Peyer's patch (tissue), 4 donors: ENCODE measurements around the gene SMG6.

ENCODE experiments used
- POLR2A ChIP-seq, 2 donors: fragments of 450-650 bp; IDR thresholded peaks; one replicate each; pipeline ENCODE4 v1.5.1; 2017; ENCODE audit warnings: antibody characterized with exemption in 2 of 2, mild to moderate bottlenecking in 2 of 2, moderate library complexity in 2 of 2
- TF ChIP-seq, protein P1 (sequence below), 6 experiments: fragments of 450-650 bp in 4 of 6; fragments of 200-600 bp in 2 of 6; sonication (generic) in 1 of 6; IDR thresholded peaks; one replicate each; pipeline ENCODE4 v1.5.1; 2017 to 2019; ENCODE audit warnings: antibody characterized with exemption in 6 of 6, mild to moderate bottlenecking in 3 of 6, moderate library complexity in 1 of 6

DNA sequence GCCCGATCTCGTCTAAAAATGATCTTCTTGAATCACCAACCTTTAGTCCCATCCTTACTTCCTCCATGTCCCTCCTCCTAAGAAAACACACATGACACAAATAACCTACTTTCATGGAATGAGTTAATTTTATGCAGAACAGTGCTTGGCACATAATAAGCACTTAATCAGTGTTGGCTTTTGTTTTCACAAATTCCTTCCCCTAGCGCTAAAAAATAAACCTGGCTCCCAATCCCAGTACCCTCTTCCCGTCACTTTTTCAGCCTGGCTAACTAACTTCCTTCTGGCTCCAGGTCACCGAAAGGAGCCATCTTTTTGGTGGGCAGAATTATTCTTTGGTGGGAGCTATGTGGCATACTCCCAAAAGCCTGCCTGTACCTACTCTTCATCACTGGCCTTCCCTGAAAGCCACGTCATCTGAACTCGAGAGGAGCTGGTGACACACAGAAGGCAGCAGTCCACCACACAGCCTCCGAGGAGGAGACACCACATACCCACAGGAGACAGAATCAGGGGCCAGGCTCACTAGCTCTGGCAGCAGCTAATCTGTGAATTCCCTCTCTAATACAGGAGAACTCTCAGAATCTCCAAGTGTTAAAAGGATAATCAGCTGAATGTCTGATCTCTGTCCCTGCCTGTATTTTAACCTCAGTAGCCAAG lies 114.5 kb downstream of the SMG6 start:
- TF ChIP-seq, protein P1, sequence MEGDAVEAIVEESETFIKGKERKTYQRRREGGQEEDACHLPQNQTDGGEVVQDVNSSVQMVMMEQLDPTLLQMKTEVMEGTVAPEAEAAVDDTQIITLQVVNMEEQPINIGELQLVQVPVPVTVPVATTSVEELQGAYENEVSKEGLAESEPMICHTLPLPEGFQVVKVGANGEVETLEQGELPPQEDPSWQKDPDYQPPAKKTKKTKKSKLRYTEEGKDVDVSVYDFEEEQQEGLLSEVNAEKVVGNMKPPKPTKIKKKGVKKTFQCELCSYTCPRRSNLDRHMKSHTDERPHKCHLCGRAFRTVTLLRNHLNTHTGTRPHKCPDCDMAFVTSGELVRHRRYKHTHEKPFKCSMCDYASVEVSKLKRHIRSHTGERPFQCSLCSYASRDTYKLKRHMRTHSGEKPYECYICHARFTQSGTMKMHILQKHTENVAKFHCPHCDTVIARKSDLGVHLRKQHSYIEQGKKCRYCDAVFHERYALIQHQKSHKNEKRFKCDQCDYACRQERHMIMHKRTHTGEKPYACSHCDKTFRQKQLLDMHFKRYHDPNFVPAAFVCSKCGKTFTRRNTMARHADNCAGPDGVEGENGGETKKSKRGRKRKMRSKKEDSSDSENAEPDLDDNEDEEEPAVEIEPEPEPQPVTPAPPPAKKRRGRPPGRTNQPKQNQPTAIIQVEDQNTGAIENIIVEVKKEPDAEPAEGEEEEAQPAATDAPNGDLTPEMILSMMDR (IDR thresholded peaks at IDR 0.05) = no peak
- TF ChIP-seq POLR2A (IDR thresholded peaks at IDR 0.05) = no peak
